Natural killer cell (primary cell): Measurements from ENCODE around the gene CMSS1. TPM values are rescaled to one million over a fixed set of nuclear protein-coding genes. Genes with fewer than 3 reads are reported as not detected.

ENCODE experiments used
- ATAC-seq, 3 donors: fragments of 150-1000 bp in 2 of 3; fragments of 200-7000 bp in 1 of 3; cut with Tn5 transposase; 1 replicate in 1 of 3; 2 replicates in 2 of 3; pipeline ENCODE4 v1.10.0; 2021; ENCODE audit warnings: mild to moderate bottlenecking in 2 of 3, moderate library complexity in 2 of 3
- DNase-seq, 2 donors: peaks; one replicate each; pipeline versions ENCODE4 v3.0.0 to v3.0.0-alpha.2; 2013 to 2021; ENCODE audit warnings: mixed read lengths in 1 of 2
- H3K27ac ChIP-seq: one replicate; pipeline ENCODE4 v1.5.1; 2013; ENCODE audit warnings: mild to moderate bottlenecking, low read length
- H3K27me3 ChIP-seq: one replicate; pipeline ENCODE4 v1.6.1; 2013; ENCODE audit warnings: low read length; ENCODE audit not compliant: control insufficient read depth, insufficient read depth
- H3K36me3 ChIP-seq: one replicate; pipeline ENCODE4 v1.6.1; 2013; ENCODE audit warnings: low read length; ENCODE audit not compliant: control insufficient read depth, insufficient read depth
- H3K4me1 ChIP-seq: one replicate; pipeline ENCODE4 v1.6.1; 2013; ENCODE audit warnings: low read length; ENCODE audit not compliant: control insufficient read depth, insufficient read depth
- H3K4me3 ChIP-seq: one replicate; pipeline ENCODE4 v1.5.1; 2013; ENCODE audit warnings: low read length
- H3K9me3 ChIP-seq: one replicate; pipeline ENCODE4 v1.6.1; 2013; ENCODE audit warnings: low read length; ENCODE audit not compliant: control insufficient read depth, insufficient read depth
- H3K27ac Mint-ChIP-seq, 2 donors: one replicate each; pipeline ENCODE4 v1.8.0; 2022; ENCODE audit warnings: mild to moderate bottlenecking in 2 of 2, mixed read lengths in 2 of 2, moderate library complexity in 1 of 2
- H3K27me3 Mint-ChIP-seq, 2 donors: one replicate each; pipeline ENCODE4 v1.8.0; 2022; ENCODE audit warnings: low read depth in 2 of 2, mixed read lengths in 2 of 2
- H3K36me3 Mint-ChIP-seq: one replicate; pipeline ENCODE4 v1.8.0; 2022; ENCODE audit warnings: mixed read lengths
- H3K4me1 Mint-ChIP-seq, 2 donors: one replicate each; pipeline ENCODE4 v1.8.0; 2022; ENCODE audit warnings: mixed read lengths in 2 of 2
- H3K4me3 Mint-ChIP-seq: one replicate; pipeline ENCODE4 v1.8.0; 2022; ENCODE audit warnings: mild to moderate bottlenecking, moderate library complexity, mixed read lengths
- H3K9me3 Mint-ChIP-seq, 2 donors: one replicate each; pipeline ENCODE4 v1.8.0; 2022; ENCODE audit warnings: mixed read lengths in 2 of 2
- CTCF ChIP-seq: fragments of 200-600 bp; IDR thresholded peaks from one replicate; pipeline ENCODE4 v1.8.0; 2022; ENCODE audit warnings: antibody characterized with exemption
- WGBS: methylation state at CpG from one replicate; pipeline ENCODE4 v1.1.7; 2013; ENCODE audit warnings: missing lambda C conversion rate; ENCODE audit not compliant: insufficient coverage; 5-methylcytosine and 5-hydroxymethylcytosine counted together
- intact Hi-C: fragments of 100-400 bp; cut with micrococcal nuclease; formaldehyde crosslinking; loops from one replicate; pipeline ENCODE4 v1.14.2; 2022
- total RNA-seq, 4 donors: library from RNA; stranded (reverse); fragments of 120-200 nt in 1 of 4; gene quantifications; one replicate each; pipeline versions ENCODE4 v1.2.3 to v1.2.4, GENCODE V29; 2013 to 2022

The CMSS1 gene
- total RNA-seq, 3 donors from 2014 or later (not counting 1 experiment from before 2014, with no cell fraction given), result 7.8 to 12.7 (median 9.2) TPM

GRCh38 chr3:99960123-99960878, 142.6 kb downstream of the CMSS1 start:
- DNase-seq (no peak), ATAC-seq (no peak)
- no peaks in the 10 kb centered on the region for H3K36me3 Mint-ChIP-seq
- Histone ChIP-seq H3K9me3 (no peaks in the 10 kb centered on the region), H3K36me3 (no peaks in the 10 kb centered on the region), H3K27me3 (no peaks in the 10 kb centered on the region), H3K4me3 (no peak overlapping the region), H3K4me1 (no peaks in the 10 kb centered on the region), H3K27ac (no peak overlapping the region)
- WGBS, result 42% methylated on average over 2 of the region's 5 CpGs
- H3K4me3 Mint-ChIP-seq, result no peak overlapping the region
- H3K27me3 Mint-ChIP-seq, result no peaks in the 10 kb centered on the region
- H3K27ac Mint-ChIP-seq, result no peak overlapping the region
- intact Hi-C loops, result no loop called here
- no peaks in the 10 kb centered on the region for H3K4me1 Mint-ChIP-seq
- no peak for TF ChIP-seq CTCF
- H3K9me3 Mint-ChIP-seq, result no peaks in the 10 kb centered on the region

- H3K4me3 Mint-ChIP-seq, result no peak overlapping the region
- H3K4me3 ChIP-seq, result no peak overlapping the region
- no peaks in the 10 kb centered on the region for H3K27me3 Mint-ChIP-seq
- H3K27ac ChIP-seq, result no peak overlapping the region
- H3K4me1 ChIP-seq, result no peaks in the 10 kb centered on the region
- no peak for ATAC-seq
- H3K9me3 ChIP-seq, result no peaks in the 10 kb centered on the region
- no peaks in the 10 kb centered on the region for H3K4me1 Mint-ChIP-seq
- WGBS, result 97% methylated on average over 7 of the region's 7 CpGs
- intact Hi-C loops, result no loop called here
- H3K27me3 ChIP-seq, result no peaks in the 10 kb centered on the region
- no peak for DNase-seq
- no peak for TF ChIP-seq CTCF
- no peaks in the 10 kb centered on the region for H3K36me3 ChIP-seq
- H3K27ac Mint-ChIP-seq, result no peak overlapping the region
- no peaks in the 10 kb centered on the region for H3K9me3 Mint-ChIP-seq
- no peaks in the 10 kb centered on the region for H3K36me3 Mint-ChIP-seq
Measured at GRCh38 chr3:99960941-99961340, 143.3 kb downstream of the CMSS1 start.

- WGBS, result 94% methylated on average over 7 of the region's 7 CpGs
- Mint-ChIP-seq H3K9me3 (no peaks in the 10 kb centered on the region), H3K4me3 (no peak overlapping the region), H3K27me3 (no peaks in the 10 kb centered on the region), H3K36me3 (no peaks in the 10 kb centered on the region), H3K4me1 (no peaks in the 10 kb centered on the region), H3K27ac (no peak overlapping the region)
- no peaks in the 10 kb centered on the region for H3K36me3 ChIP-seq
- no peaks in the 10 kb centered on the region for H3K9me3 ChIP-seq
- H3K27me3 ChIP-seq, result no peaks in the 10 kb centered on the region
- intact Hi-C loops, result no loop called here
- no peak for ATAC-seq
- no peak for DNase-seq
- no peaks in the 10 kb centered on the region for H3K4me1 ChIP-seq
- no peak overlapping the region for H3K27ac ChIP-seq
- TF ChIP-seq CTCF, result no peak
- no peak overlapping the region for H3K4me3 ChIP-seq
Measured at GRCh38 chr3:99961756-99962515, 144.3 kb downstream of the CMSS1 start.
